Uterus (tissue), 2 donors: ENCODE data around the gene SEC63.

Experiments used
- CTCF ChIP-seq, 4 experiments: fragments of 200-600 bp in 2 of 4; fragments of 450-650 bp in 2 of 4; sonication (generic) in 2 of 4; IDR thresholded peaks; one replicate each; pipeline ENCODE4 v1.5.1; 2016 to 2019; ENCODE audit warnings: antibody characterized with exemption in 4 of 4, mild to moderate bottlenecking in 2 of 4, moderate library complexity in 1 of 4
- POLR2A ChIP-seq, 2 donors: fragments of 450-650 bp; IDR thresholded peaks; one replicate each; pipeline ENCODE4 v1.6.1; 2016; ENCODE audit warnings: antibody characterized with exemption in 2 of 2, mild to moderate bottlenecking in 1 of 2, moderate library complexity in 1 of 2

- no peak for TF ChIP-seq CTCF (IDR thresholded peaks at IDR 0.05)
- no peak for TF ChIP-seq POLR2A (IDR thresholded peaks at IDR 0.05)
These were observed 63.1 kb downstream of the SEC63 start for GRCh38 chr6:107894809-107895396.
